ENCODE data around the gene CYSTM1.

CYSTM1 gene

DNA sequence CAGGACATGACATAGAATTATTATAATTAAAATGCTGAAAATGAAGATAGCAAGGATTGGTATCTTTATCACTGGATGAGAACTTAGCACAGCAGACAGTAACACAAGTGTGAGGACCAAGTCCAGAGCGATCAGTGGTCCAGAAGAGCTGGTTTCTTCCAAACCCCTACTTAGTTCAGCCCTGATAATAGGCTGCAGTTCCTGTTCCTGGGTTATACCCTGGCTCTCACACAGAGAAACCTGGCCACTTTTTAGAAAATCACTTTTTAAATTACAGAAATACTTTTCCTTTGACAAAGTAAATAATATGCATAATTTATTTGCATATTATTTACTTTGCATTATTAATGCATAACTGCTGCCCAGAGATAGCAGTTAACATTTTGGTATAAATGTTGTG, 40.3 kb downstream of the CYSTM1 start:
- no peak for DNase-seq

DNA sequence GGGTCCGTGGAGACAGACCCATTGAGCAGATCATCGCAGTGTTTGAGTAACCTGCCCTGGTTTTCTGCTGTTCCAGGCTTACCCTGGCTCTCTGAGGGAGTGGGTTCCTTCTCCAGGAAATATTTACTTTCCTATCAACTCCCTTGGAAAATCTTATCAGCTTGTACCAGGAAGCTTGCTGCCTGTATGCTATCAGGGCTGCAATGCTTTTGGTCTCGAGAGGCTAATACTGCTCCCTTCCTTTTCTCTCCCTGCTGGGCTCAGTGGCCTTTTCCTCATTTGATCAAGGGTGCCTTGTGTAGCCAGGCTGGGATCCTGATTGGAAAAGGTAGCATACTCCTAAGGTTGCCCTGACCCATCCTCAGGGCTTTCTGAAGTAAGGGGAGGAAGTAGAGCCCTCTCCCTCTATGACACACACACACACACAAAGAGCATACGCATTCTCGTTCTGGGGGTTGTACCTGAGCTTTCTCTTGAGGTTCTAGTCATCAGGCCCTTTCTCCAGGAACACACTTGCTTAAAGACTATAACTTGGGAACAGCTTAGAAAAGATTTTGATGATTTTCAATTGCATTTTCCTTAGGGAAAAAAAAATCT, 41.6 kb downstream of the CYSTM1 start:
- DNase-seq, result no peak

DNA sequence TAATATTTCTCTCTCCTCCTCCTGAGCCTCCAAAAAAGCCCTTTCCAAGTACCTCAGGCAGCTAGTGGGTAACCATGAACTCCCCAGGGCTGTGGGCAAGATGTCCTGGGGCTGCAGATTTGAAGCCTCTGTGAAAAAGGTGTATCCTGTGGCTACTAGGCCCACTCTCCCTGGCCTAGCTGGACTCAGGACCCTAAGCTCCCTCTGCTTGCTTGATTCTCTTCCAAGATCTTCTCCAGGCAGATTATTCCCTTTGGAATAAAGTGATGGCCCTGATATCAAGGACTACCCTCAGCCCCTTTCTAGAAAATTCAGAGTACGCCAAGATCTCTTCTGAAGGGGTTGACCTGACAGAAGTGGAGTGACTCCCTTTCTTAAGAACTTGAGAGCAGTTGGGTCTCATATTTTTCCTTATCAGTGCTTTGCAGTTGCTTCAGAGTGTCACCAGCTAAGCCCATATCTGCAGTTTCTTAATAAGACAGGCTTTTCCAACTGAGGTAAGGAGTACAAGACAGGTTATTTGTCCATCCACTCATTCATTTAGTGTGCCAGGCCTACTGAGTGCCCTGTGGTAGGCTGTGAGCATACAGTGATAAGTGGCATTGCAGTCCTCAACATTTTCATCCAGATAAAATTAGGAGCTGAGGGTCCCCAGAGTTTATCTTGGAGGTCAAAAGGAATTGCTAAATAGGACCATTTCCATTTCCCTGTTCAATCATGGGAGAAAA, 42.5 kb downstream of the CYSTM1 start:
- DNase-seq, result no peak

DNA sequence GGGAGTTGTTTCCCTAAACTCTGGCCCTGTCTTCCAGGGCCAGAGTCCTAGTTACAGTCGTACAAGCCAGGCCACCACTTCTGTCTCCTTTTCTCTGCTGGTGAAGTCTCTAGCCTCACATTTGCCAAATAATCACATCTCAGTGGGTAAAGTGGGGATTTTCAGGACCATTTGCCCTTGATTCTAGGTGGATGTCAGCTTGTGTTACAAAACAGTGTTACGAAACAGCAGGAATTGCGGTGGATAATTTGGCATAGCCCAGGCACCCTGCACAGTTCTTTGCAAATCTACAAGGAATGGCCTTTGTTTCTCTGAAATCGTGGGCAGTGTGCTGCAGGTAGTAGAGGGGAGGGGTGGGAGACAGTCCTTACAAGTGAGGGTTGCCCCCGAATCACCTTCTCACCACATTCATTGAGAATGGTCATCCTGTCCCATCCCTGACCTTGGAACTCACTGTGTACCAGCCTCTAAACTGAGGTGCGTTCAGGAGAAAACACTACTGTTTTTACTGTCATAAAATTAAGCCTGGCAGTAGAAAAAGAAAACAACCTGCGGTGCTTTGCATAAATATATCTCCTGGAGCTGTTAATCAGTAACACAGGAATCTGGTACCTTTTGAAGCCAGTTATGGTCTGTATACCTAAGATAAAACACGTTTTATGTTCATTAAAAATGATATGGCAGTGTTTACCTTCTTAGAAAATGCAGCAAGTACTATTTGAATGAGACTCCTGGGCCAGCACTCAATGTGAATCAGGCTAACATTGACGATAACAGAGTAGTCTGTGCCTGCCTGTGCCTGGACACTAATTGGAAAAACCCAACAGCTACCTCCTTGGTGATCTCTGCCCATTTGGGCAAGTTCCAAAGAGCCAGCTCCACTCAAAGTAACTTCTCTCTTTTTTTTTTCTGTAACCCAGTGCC, 44.3 kb downstream of the CYSTM1 start:
- DNase-seq, result no peak

DNA sequence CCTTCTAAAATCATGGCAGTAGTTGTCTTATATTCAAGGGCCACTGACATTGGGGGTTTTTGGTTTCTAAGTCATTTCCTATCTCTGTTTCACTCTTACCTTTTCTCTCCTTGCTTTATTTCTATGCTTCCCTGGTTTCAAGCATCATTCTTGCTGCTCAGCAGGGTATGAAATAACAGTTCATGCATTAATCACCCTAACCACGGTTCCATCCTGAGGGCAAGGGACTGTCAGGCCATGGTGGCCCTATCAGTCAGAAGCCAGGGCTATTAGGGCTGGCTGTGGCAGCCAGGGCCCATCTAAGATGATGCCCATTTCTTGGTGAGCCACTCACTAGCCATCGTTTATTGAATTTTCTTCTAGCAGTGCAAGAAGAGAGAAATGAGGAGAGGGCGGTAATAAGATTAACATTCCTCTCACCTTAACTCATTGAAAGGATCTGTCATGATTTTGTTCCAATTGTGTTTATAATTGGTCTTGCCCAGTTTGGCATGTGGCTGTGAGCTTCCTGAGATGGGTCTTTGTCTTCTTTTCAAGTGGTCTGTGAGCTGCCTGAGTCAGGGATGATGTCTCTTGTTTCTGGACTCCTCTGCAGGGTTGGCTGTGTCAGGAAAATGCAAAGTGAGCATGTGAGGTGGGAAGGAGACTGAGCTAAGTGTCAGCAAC, 45.2 kb downstream of the CYSTM1 start:
- DNase-seq, result no peak

DNA sequence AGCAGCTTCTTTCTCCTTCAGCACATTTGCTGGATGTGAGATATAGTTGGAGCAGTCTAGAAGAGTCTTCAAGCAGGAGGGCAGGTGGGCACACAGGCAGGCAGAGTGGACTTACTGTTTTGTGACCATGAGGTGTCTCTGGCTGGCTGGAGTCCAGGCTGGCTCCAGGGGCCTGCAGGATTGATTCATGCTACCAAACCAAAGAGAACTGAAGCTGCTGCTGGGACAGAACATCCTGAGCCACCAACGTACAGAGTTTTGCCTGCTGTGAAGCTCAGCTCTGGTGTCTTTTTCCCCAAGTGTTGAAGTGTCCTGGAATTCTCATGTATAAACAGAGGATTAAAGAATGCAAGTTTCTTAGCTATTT, 45.7 kb downstream of the CYSTM1 start:
- no peak for DNase-seq

DNA sequence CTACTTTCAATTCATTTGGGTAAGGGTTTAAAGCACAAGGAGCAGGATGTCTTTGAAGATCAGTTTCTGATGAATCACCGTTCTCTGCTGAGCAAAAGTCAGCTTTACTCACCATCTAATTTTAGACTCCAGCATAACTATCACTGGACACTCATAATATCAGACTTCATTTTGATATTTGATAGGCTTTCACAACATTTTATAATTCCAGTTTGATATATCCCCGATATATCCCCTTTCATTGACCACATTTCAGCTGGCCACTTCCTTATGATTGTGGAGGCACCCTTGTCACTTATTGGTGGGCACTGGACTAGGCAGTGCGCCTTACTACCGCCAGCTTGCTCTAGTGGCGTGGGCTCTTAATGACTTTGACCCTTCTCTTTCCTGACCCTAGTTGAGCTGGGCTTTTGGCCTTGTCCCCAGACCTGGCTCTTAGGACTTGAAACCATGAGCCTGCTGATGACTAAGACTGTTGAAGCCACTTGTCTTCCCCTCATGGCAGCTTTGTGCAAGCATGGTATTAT, 46.8 kb downstream of the CYSTM1 start:
- DNase-seq, result no peak

DNA sequence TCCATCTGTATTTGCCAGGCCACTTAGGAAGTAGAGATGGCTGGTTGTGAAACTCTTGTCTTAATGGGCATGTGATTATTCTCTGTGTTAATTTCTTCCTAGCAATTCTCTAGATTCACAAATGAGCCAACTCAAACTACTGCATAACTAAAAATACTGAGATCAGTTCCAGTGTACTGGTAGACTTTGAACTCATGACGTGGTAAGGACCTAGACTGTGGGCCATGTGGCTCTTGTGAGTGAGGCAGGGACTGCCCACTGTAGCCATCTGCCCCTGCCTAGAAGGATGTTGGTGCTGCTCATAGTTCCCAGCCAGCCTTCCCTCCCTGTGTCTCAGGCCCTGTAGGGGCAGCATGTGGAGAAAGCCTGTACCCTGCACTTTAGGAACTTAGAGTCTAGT, 47.4 kb downstream of the CYSTM1 start:
- DNase-seq, result no peak

DNA sequence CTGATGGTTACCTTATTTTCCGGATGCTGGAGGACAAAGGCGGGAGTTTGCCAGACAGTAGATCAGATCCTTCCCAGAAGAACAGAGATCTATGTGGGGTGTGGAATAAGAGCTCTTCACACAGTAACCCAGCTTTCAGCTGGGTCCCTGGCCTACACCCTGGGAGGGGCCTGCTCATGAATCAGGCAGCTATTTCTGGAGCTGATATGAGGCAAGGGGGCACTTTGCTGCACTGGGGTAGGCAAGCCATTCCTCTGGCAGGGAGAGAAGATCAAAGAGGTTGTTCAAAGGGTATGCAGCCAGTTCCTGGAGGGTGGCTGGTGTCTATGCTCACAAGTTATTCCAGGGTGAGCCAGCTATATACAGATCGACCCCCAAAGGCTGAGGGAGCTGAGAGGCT, 48.6 kb downstream of the CYSTM1 start:
- no peak for DNase-seq

DNA sequence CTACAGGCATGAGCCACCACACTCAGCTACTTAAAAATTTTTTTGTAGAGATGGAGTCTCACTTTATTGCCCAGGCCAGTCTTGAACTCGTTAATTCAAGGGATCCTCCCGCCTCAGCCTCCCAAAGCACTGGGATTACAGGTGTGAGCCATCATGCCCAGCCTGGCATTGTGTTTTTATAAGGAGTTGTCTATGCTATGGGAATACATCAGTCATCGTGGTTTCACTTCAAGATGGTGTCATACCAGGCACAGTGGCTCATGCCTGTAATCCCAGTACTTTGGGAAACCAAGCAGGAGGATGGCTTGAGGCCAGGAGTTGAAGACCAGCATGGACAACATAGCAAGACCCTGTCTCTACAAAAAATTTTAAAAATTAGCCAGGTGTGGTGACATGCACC, 49.7 kb downstream of the CYSTM1 start:
- DNase-seq, result no peak

DNA sequence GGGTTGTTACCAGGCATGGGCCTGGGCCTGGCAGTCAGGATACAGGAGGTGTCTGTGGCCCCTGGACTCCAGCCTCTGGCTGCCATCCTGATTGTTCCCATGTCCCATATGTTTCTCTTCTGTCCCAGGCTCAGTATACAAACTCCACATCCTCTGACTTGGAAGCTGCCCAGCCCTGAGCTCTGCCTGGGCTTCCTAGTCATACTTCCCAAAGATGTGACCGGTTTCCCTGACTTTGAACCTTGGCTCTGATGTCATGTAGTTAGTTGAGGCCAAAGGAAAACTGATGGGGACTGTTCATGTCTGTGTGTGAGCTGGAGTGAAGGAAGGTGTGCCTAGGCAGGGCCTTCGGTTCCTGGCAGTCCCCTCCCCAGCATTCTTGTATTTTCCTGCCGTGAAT, 50.4 kb downstream of the CYSTM1 start:
- DNase-seq, result no peak

DNA sequence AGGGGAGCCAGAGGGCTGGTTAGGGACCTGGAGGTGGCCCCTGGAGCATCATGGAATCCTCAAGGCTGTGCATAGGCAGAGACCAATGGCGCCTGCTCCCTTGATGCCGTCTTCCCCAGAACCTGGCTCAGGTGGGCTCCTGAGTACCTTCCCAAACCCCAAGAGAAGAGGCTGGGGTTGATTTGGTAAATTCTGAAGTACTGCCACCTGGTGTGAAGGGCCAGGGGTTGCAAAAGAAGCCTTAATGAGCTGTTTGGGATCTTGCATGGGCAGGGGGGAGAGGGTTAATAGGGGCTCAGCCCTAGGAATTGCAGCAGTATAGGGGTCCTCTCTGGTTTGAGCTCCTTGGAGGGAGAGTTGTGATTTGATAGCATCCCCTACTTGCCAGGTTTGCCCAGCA, 52.1 kb downstream of the CYSTM1 start:
- DNase-seq, result no peak

DNA sequence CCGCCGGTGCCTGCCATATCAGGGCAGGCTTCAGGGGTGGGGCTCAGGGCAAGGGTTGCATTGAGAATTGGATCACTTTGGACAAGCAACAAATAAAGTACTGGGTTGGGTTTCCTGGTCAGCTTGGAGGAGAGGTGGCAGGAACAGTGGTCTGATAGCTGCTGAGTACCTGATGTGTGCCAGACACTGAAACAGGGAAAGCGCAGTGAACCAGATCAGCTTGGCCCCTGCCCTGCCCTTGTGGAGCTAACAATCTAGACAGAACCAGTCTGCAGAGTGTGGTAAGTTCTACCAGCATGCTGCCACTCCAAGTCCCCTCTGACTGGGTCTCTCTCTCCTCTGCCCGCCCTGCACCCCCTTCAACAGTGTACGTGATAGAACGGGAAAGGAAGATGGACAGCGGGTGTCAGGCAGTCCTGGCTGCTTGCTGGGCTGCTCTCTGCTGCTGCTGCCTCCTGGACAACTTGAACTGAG, 53.4 kb downstream of the CYSTM1 start:
- no peak for DNase-seq

DNA sequence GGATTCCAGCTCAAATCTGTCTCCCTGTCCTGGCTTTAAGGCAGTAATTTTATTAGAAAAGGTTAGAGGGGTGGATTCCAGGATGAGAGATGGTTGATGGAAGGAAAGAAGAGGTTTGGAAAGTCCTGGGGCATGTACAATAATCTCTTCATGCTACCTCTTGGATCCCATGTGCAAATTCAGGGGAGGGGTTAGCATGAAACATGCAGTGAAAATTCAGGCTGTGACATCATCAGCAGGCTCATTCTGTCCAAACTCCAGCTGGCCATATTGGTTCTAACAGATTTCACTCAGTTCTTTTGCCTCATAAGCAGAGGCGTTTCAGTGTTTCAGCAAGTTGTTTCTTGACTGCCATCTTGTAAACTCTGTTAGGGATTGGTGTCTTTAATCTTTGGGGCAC, 55.4 kb downstream of the CYSTM1 start:
- DNase-seq, result no peak

DNA sequence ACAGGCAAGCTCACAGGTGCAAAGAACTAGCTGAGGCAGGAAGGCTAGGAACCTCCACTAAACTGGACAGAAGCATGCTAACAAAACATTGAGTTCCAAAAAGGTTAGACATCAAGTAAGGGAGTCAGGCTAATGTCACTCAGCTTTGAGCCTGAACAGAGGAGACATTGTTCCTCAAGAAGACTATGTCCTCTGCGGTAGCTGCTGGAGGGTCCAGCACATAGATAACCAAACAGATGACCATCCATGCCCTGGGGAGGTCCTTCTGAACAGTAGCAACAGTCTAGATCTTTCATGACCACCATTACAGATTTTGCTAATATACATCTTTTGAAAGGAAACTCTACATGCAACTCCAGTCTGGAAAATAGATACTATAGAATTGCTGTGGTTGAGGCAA, 57.7 kb downstream of the CYSTM1 start:
- no peak for DNase-seq

DNA sequence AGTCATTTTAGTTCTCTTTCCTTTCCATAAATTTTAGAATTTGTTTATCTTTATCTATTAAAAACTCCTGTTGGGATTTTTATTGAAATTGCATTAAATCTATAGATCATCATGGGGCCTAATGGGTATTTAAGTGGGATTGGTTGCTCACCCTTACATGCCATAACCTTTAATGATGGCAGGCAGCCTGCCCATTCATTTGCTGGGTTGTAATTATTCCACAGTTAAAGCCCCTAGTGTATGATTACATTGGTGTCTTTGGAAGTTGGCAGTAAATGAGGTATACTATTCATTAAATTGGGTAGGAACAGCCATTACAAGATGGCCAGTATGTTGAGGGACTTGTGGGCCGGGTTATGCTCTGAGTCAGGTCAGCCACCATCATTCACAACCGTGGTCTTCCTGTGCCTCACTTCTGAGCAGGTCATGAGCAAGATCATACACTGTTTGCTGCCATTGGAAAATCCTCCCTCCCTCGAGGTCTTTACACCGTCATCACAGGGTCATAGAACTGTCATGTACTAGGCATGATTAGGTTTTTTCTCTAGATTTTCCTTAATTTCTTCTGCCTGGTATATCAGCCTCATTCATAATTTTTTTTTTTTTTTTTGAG, 59.5 kb downstream of the CYSTM1 start:
- no peak for DNase-seq

DNA sequence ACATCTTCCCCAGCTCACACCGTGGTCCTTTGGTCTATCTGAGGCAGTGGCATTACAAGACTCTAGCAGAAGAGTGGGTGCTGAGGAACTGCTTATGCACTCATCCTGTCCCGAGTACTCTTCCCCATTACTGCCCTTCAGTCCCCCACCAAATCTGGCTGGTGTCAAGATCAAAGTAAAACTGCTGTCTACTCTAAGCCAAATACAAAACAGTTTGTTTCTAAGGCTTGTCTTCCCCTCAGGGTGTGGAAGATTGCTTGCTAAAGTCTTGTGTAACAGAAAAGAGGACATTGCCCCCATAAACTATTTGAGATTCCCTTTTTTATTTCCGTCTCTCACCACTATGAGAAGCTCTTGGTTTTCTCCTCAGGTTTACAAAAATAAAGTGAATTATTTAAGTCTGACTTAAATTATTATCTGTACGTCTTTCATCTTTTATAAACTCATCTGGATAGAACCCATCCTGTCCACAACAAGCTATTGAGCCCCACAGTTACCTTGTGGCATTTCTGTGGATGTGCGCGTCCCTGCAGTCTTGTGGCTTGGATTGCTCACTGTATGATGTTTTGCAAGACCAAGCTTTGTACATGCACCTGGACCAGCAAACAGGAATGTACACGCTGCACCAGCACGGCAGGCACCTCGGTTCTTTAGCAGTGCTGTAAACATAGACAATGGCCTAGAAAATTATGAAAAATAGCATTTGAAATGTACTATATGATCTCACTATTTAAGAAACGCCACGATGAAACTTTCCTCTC, 61.0 kb downstream of the CYSTM1 start:
- DNase-seq, result no peak

DNA sequence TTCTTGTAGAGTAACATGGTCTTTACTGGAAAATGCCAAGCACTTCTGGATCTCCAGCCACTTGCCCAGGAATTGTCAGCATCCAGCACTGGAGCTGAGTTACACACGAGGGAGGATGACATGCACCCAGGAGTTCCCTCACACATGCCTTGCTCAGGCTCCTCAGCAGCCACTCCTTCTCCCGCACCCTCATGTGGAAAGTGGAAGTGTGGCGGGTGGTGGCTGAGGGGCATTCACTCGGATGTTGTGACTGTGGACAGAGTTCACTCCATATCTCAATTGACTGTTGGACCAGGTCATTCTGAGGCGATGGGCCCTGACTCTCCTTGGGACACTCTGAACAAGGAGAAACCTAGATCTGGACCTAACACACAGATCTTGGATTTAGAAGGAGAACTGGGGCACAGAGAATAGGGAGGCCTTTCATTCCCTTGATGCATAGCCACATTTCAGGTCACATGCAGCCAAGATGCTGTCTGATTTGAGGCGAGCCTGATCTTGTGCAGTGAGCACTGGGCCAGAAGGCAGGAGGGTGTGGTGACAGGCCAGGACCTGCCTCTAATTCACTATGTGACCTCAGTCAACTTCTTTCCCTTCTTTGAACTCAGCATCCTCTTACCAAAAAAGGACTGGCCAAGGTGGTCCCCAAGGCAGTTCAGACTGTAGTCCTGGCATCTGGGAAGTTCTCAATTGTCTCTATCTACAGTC, 62.1 kb downstream of the CYSTM1 start:
- no peak for DNase-seq

DNA sequence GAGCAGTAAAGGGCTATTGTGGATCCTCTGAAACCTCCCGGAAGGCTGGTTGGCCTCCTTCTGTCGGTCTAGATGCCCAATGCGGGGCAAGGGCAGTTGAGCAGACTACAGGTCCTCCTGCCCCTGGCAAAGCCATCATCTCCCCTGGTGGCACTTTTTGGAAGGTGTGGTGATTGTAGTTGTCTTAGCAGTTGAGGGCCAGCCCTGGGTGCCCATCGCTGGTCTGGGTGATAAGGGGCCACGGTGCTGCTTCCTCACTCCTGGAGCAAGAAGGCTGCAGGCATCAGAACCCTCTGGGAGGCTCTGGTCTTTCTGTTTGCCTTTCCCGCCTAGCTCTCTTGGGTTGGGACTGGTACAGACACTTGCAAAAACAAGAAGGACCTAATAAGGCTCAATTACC, 63.8 kb downstream of the CYSTM1 start:
- DNase-seq, result no peak

DNA sequence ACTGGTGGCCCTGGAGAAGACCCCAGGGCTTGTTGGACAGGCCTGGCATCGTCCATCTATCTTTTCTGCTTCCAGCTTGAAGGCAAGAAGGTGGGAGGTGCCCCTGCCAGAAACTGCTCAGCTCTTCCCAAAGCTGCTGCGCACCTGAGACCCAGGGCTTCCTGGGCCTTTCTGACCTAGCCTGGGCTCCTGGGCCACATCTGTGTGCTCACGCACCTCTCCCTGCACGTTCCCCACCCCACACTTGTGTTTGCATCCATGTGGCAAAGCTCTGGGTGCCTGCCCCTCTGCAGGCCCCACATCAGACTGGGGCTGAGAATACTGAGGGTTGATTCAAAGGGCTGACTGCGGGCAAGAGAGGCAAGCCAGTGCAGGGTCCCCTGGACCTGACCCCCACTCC, 64.5 kb downstream of the CYSTM1 start:
- no peak for DNase-seq

All from NCI-H1105 (cell line).